Sigmoid colon (tissue), 4 donors: ENCODE measurements around the gene PYGB.

Experiments
- CTCF ChIP-seq, 4 experiments: fragments of 450-650 bp in 3 of 4; fragments of 200-600 bp in 1 of 4; IDR thresholded peaks; one replicate each; pipeline ENCODE4 v1.5.1; 2016 to 2019; ENCODE audit warnings: antibody characterized with exemption in 4 of 4, mild to moderate bottlenecking in 3 of 4, moderate library complexity in 2 of 4
- POLR2A ChIP-seq, 2 donors: fragments of 450-650 bp; IDR thresholded peaks; one replicate each; pipeline ENCODE4 v1.6.1; 2016; ENCODE audit warnings: antibody characterized with exemption in 2 of 2, mild to moderate bottlenecking in 2 of 2, moderate library complexity in 2 of 2
- POLR2AphosphoS5 ChIP-seq, 4 donors: sonication (generic); formaldehyde crosslinking; IDR thresholded peaks; one replicate each; pipeline ENCODE4 v1.6.1; 2017; ENCODE audit warnings: antibody characterized with exemption in 4 of 4

GRCh38 chr20:25284131-25284601 lies 36.3 kb downstream of the PYGB start:
- TF ChIP-seq POLR2A (IDR thresholded peaks at IDR 0.05) = no peak
- TF ChIP-seq CTCF (IDR thresholded peaks at IDR 0.05) = no peak
- TF ChIP-seq POLR2AphosphoS5 (IDR thresholded peaks at IDR 0.05) = no peak
